HUDEP-2 (cell line): ENCODE measurements around the gene WDR86.

Source experiments
- DNase-seq, 76 experiments: peaks; one replicate each; lab custom pipeline; 2025; ENCODE audit not compliant: unreplicated experiment in 76 of 76; lab: John Stamatoyannopoulos, UW

Gene WDR86

DNA sequence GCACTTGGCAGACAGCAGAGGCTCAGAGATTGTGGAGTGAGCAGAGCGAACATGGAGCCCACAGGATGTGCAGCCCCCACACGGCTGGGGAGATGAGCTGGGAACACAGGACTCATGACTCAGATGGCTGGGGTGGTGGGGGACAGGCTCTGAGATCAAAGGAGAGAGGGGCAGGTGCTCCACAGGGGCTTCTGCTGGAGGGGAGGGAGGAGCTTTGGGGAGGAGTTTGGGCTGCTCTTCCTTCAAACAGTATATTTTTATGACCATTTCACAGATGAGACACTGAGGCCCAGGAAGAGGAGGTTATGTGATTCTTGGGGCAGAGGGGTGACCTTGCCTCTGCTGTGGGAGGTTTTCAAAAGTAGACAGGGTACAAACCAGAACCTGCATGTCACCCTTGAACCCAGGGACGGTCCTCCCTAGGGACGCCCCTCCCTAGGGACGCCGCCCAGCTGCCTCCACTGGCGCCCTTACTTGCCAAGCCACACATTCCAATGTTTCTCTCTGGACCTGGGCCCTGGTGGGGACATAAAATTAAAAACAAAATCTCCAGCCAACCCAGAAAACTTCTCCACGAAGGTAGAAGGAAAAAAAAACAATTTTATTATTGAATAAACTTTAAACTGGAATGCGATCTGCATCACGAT, 31.1 kb upstream of the WDR86 start:
- DNase-seq: no peak

DNA sequence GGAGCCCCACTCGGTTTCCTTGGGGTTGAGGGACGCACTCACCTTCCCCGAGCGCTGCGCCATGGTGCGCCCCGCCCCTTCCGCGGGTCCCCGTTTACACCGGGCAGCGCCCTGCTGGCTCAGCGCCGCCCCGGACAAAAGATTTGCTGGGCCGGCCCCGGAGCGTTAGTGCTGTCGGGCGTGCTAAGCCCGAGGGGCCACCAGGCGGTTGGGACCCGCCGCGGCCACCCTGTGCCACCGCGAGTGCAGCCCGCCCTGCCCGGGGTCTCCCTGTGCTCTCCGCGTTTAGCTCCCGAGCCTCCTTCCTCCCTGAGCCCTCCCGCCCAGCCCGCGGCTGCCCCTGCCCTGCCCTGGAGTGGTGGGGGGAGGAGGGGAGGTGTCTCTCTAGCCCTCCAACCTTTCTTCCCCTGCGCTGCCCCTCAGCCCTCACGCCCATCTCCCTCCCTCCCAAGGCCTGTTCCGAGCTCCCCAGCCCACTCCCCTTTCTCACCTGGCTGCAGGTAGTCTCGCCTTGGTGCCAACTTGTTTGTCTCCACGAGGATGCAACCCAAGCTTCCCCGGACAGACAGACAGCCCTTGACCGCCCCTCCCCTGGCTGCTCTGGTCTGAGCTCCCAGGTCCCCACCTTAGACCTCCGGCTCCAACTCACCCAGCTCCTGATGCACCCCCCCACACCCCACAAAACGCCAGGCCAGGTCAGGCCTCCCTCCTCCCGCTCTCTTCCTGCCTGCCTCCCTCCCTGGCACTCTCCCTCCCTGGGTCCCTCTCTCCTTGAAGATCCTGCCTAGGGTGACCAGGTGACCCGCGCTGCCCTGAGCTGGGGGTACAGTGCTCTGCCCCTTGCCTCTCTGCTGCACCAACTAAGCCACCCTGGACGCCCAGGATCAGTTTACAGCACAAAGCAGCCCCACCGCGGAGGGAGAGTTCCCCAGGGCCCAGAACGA, 30.3 kb upstream of the WDR86 start, which contains the start of gene CRYGN:
CRYGN (minus strand) TSS at position 287 of the 944 bp plus-strand sequence; CDS start at position 63, 224 bp downstream.
- DNase-seq: no peak

DNA sequence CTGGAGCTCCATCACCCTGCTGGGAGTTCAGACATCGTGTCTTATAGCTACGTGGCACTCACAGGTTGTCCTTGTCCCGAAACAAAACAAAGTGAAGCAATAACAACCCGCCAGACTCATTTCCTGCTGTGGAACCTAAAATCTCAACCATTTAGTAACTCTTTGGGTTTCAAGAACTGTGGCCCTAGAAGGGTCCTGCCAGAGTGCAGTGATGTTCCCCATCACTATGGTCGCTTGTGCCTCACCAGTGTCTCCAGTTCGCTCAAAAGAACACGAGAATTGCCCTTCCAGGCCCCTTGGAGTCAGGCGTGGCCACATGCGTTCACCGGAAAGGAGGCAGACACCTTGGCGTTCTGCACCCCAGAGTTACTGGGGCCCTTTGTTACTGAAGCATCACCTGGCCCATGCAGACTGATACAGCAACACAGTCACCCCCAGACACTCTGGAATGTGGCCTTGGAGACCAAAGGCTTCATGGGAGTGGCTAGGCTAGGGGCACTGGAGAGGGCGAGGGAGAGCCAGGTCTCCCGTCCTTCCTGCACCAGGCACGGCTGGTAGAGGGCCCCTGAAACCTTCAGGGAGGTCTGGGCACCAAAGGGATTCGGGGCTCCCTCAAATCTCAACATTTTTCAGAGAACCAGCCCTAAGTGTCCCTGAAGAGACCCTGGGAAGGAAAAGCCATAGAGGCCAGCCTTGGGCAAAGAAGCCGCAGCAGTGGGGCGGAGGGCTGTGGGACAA, 29.2 kb upstream of the WDR86 start:
- DNase-seq: no peak

DNA sequence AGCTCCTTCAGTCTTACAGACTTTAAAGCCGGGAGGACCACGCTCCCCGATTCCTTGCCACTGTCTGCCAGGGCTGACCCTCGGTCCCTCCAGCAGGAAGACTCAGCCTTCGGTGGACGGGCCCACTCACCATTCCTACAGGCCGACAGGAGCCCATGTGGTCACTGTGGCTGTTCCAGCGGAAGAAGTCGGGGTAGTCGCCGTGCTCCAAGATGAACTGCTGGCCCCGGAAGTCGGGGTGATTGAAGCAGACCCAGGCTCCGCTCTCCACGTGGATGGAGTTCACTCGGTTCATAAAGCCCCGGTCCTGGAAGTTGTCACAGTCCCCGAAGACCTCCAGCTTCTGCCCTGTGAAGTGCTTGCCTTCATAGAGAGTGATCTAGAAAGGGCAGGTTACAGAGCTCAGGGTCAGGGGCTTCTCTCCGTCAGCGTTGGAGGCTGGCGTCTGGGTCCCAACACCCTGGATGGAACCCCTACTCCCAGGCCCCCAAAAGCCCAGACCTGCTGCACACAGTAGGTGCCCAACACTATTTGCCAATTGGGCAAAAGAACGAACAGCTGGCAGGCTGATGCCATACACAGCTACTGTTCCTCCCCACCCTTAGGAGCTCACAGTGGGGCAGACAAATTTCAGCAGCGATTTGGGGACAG, 28.2 kb upstream of the WDR86 start:
- peak in 1 of 76 experiments; percentile 2 for DNase-seq

DNA sequence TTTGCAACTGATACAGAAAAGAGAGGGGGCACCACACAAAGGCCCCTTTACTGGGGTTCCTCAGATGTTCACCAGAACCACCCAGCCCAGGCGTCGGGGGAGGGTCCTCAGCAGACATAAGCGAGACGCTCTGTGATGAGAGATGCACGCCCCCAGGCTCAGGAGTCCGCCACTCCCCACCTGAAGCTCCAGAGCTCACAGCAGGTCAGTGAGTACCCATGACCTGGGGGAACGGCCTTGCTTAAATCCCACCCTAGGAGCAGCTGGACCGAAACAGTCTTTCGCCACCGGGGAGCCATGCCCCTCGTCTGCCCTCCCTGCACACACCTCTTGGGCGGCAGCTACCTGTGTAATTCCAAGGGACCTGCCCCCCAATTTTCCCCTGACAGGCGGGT, 27.3 kb upstream of the WDR86 start:
- DNase-seq: no peak

DNA sequence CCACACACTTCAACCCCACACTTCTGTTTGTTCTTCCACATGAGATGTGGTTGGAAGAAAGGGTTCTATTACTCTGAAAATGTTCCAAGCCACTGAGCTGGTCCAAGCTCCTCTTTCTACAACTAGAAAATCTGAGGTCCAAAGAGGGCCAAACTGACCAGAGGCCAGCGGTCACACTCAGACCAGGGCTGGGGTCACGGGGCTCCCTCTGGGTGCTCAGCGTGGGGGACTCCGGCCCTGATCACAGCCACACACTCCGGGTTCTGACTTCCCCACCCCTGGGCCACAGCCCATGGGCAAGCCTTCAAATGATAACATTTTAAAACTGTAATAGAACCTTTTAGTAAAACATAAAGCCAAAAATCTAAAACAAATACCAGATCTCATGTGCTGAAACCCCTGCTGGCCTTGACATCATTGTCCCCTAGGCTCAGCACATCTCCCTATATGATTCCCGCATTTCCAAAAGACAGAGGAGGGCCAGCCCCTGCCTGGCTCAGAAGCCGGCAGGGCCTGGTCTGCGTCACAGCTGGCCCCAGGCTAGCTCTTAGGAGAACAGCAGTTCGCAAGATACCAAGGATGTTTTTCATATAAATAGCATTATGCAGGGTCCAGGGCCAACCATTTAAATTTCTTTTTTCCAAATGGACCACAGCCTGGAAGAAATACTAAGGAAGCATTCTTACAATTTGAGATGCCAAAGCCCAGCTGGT, 26.8 kb upstream of the WDR86 start:
- no peak for DNase-seq

DNA sequence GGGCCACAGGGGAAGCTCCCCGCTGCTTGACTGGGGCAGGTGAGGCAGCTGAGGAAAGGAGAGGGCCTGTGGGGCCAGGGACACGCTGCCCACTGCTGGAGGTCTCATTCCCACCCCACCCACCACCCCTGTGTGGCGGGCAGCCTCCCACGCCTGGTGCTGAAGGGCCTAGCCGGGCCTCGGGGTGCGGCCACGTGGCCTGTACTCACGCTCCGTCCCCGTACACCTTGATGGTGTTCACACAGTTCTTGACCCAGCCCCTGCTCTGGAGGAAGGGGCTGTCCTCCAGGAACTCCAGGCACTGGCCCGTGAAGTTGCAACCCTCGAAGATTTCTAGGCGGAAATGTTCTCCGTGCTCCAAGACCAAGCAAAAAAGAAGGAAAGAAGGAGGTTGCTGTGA, 26.1 kb upstream of the WDR86 start:
- no peak for DNase-seq

DNA sequence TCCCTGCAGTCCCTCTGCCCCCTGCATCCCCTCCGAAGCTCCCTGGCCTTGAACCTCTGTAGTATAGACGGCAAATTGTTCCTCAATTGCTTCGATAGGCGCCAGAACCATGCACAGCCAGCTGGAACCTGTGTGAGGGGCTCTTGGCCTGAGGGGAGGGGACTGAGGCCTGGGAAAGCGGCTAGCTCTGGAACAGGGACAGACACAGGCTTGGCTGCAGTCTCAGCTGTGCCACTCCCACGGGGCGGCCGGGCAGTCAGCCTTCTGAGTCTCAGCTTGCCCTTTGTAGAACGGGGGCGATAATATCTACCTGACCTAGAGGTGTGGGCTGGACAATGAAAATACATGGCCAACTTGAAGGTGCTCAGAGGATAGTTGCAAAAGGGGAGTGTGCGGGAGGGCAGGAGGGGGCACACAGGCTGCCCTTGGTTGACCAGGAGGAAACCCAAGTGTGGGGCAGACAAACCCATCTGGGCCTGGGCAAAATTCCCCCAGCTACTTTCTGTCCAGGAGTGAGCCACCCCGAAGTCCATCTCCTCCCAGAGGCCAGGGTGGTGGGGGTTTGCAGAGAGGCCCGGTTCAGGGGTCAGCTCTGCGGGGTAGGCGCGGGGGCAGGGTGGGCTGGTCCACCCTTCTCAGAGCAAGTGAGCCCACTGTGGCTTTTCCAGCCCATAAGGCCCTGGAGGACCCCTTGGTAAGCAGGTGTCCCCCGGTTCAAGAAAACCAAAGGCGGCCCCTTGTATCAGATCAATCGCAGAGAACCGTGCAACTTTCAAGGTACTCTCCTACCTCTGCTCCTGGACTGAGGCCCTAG, 25.5 kb upstream of the WDR86 start:
- DNase-seq: no peak

DNA sequence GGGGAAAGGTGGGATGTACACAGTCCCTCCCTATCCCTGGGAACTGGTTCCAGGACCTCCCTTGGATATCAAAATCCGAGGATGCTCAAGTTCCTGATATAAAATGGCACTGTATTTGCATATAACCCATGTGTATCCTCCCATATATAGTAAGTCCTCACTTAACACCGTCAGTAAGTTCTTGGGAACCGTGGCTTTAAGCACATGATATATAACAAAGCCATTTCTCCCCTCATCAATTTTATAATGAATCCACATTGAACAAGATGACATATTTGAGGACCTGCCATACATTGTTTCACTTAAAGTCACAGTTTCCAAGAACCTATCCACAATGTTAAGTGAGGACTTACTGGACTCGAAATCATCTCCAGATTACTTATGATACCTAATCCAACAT, 24.7 kb upstream of the WDR86 start:
- DNase-seq: no peak

DNA sequence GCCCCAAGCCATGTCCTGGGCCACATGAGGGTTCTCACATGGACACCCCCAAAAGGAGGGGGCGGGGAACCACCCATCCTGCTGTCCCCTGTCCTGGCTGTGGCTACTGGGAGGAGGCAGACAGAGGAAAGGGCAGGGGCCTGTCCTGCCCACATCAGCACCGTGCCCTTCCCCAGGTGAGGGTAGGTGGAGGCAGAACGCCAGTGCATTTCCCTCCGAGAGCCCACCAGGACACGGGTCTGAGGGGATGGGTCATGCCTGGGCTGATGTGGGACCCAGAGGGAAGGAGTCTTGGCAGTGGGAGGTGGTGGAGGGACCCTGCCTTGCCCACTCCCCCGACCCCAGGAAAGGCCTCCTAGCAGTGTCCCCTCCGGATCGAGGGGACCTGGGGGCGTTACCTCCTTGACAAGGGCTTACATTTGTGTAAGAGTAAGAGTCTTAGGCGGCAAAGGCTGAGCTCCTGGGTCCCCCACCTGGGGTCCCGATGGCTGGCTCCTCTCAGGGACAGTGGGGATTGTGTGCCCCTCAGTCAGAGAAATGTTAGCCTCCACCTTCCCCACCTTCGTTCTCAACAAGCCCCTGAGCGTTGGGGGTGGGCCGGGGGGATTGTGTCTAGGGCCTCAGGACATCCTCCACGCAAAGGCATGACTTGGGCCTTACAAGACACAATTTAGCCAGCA, 24.0 kb upstream of the WDR86 start:
- DNase-seq: no peak

DNA sequence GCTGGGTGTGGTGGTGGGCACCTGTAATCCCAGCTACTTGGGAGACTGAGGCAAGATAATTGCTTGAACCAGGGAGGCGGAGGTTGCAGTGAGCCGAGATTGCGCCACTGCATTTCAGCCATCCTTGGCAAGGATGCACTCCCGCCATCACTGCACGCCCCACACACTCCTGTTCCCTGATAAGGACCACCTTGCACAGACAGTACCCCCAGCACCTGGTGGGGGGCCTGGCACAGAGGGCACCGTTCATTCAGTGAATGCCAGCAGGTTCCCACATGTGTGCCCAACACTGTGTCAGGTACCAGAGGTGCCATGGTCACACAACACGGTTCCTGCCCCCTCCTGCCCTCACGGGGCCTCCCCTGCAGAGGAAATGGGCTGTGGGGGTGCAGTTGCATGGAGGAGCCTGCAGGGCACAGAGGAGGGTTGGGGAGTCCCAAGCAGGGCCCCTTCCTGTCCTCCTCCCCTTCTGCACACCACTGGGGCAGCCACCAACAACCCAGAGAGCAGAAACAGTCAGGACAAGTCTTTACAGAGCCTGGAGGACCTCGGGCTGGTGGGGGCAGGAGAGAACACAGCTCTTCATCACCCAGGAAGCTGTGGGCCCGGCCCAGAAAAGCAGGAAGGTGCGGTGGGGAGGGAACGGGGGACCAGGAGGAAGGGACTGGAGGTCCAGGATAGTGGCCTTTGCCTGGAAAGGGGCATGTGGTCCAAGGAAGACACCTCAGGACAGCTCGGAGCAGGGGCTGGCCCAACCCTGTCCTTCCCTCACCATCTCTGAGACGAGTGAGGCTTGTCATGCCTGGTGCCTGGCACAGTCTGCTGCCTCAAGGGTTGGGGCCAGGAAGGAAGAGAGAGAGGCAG, 23.1 kb upstream of the WDR86 start:
- DNase-seq: no peak

DNA sequence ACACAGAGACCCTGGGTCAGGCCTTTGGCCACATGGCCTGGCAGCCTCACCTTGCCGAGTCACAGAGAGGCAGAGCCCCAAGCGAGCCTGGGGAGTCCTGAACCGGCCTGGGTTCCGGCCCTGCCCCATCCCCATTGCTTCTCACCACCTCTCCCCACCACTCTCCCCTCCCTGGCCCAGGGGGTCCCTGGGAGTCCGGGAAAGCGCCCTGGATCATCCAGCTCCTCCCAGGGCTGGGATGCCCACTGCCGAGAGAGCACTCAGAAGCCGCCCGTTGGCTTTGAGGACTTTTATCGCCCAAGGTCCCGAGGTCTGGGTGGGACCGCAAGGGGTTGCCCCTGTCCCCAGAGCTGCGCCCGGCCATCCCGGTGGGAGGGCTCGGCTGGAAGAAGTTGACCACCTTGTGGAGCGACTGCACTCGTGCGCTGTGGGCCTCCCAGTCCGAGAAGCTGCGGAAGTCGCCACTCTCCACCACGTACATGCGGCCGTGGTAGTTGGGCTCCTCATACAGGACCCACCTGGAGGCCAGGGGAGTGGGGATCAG, 22.0 kb upstream of the WDR86 start:
- DNase-seq: no peak

DNA sequence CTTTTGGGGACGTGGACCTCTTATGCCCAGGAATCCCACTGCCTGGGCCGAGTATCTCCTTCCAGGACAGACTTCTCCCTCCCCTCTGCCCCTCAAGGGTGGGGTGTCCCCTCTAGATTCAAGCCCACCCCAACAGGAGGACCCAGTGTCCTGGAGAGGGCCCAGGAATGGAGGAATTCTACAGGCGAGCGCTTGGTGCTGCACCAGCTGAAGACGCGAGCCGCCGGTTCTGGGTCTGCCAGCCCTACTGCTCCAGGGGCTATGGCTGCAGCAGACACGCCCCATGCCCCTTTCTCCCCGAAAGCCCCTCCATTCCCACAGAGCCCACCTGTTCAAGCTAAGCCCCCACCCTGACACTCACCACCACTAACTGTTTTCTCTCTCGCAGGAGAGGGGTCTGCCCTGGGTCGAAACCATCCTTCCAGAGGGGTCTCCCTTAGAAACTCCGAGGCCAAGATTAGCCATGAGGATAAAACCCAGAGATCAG, 21.5 kb upstream of the WDR86 start:
- no peak for DNase-seq

DNA sequence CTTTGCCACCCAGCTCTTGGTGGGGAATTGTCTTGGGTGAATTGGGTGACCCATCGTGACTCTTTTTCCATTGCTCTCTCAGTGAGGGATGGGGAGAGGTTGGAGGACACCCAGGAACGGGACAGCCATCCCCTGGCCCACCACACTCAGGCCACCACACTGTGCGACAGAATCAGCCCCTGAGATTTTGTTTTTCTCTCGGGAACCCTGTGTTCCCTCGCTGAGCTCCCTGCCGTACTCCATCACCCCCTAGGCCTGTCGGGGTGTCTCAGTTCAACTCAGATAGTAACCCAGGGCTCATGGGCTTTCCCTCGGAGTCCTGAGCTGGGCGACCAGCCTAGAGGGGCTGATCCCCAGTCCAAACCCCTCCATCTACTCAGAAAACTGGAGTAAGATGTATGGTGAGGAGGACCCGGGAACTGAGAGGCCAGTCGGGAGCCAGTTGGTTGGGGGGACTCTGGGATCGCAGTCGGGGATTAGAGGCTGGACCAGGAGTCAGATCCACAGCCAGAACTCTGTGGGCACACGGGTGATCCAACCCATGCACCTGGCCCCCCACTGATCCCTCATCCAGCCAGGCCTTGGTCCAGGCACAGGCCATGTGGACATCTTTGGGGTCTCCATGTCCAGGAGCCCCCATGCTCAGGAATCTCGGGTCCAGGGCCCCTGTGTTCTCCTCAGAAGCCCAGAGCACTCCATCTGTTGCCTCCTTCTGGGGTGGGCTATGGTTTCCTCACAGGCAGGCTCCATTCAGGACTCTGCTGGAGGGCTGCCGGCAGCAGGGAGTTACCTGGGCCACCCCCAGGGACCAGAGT, 20.8 kb upstream of the WDR86 start:
- DNase-seq: no peak

DNA sequence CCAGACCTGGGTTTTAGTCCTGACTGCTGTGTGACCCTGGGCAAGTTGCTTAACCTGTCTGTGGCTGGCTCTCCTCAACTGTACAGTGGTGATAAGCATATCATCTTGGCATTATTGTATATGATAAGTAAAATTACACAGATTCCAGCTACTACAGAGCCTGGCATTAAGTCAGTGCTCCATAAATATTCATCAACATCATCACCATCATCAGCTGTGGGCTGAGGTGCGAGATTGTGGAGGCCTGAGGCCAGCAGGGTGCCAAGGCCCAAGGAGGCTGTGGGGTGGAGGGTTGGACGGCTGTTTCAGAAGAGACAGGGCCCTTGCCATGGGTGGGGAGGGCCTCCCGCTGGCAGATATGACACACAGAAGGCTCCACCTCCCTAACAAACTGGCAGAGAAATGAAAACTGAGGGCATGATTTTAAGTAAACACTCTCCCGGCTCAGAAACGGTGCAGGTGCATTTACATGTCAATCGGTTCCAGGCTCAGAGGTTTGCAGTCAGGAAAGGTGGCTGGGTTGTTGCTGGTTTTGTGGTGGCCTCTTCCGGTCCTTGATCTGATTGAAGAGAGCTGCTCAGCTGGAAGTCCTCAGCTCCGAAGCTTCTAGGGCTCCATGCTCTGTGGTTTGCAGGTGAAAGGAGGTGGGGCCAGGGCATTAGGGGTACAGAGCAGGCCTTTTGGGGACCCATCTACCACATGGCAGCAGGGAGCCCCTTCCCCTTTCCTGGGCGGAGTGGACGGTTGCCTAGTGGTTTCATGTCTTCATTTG, 19.9 kb upstream of the WDR86 start:
- DNase-seq: peak in 18 of 76 experiments; percentile 3 to 32 (median 8)

DNA sequence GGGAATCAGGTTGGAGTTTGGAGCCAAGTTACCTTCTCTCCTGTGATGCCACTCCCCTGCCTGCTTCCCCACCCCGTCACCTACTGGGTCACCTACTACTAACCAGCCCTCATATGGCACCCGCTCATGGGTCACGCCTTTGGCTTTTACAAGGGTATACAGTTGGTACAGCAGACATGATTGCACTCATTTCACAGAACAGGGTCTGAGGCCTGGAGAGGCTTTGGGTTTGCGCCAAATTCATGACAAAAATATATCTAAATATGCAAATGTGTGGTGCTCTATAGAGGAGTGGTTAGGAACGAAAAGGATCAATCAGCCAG, 19.4 kb upstream of the WDR86 start:
- no peak for DNase-seq
